Lower lobe of right lung (tissue), 2 donors: Measurements from ENCODE around the gene TMPRSS15. TPM values are rescaled to one million over a fixed set of nuclear protein-coding genes. Genes with fewer than 3 reads are reported as not detected.

Source experiments
- ATAC-seq, 2 donors: fragments of 200-7000 bp; cut with Tn5 transposase; one replicate each; pipeline ENCODE4 v1.9.1; 2020 to 2022; ENCODE audit warnings: mild to moderate bottlenecking in 2 of 2, moderate library complexity in 2 of 2
- DNase-seq: peaks from one replicate; pipeline ENCODE4 v3.0.0-alpha.2; 2020
- H3K27ac ChIP-seq: fragments of 200-600 bp; one replicate; pipeline ENCODE4 v1.8.0; 2022
- H3K27me3 ChIP-seq: fragments of 200-600 bp; one replicate; pipeline ENCODE4 v1.8.0; 2022; ENCODE audit warnings: low read depth
- H3K36me3 ChIP-seq: fragments of 200-600 bp; one replicate; pipeline ENCODE4 v1.8.0; 2022; ENCODE audit warnings: mild to moderate bottlenecking
- H3K4me1 ChIP-seq: fragments of 200-600 bp; one replicate; pipeline ENCODE4 v1.8.0; 2022
- H3K4me3 ChIP-seq: fragments of 200-600 bp; one replicate; pipeline ENCODE4 v1.8.0; 2022; ENCODE audit warnings: mild to moderate bottlenecking
- H3K9me3 ChIP-seq: fragments of 200-600 bp; one replicate; pipeline ENCODE4 v1.8.0; 2022
- CTCF ChIP-seq: fragments of 200-600 bp; IDR thresholded peaks from one replicate; pipeline ENCODE4 v1.8.0; 2022; ENCODE audit warnings: antibody characterized with exemption, mild to moderate bottlenecking
- intact Hi-C: fragments of 100-400 bp; cut with DNase I; formaldehyde crosslinking; loops from one replicate; pipeline ENCODE4 v1.11.0; 2022
- long read RNA-seq: library from polyadenylated mRNA; unstranded; transcript quantifications from one replicate; pipeline ENCODE4 v2.0.0, GENCODE V29; 2021
- total RNA-seq: library from RNA; stranded (reverse); fragmentation: NEBNext Ultra II Directional; extraction: Animal tissue kit (Norgen Biotek cat#: 25700); gene quantifications from one replicate; pipeline ENCODE4 v1.2.1, GENCODE V29; 2021
- donor health status: DM: no; HTN: yes; CAD: no; lungs with severe emphysema.

The TMPRSS15 gene
- total RNA-seq = not detected
- long read RNA-seq = 0 reads

- no peak within 1 kb of the TSS for H3K27ac ChIP-seq
- no peaks in the 10 kb centered on the region for H3K27me3 ChIP-seq
- intact Hi-C loops = no loop called here
- no peaks in the 10 kb centered on the region for H3K9me3 ChIP-seq
- no peaks in the 10 kb centered on the region for H3K36me3 ChIP-seq
- TF ChIP-seq CTCF = no peak
- ATAC-seq = no peak
- no peak within 1 kb of the TSS for H3K4me3 ChIP-seq
- DNase-seq = no peak
- no peaks in the 10 kb centered on the region for H3K4me1 ChIP-seq
Measured at GRCh38 chr21:18403735-18404450, at the start of gene TMPRSS15. Gene TMPRSS15 (minus strand): TSS chr21:18403785. CDS start chr21:18403622, 163 bp downstream.

DNA sequence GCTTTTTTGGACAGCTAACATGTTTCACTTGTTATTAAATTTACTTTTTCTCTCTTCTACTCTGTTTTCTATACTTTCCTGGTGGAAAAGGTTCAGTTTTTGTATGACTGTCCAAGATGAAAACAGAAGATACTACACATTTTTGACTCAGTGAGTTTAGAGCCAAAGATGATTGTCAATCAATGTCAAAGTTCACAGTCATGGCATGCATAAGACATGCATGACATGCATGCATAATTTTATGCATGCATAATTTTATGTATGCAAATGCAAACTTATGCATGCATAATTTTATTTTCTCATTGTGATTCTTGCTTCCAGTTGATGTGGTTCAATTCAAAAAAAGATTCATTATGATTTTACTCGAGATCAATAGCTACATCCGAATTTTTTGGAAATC is 48.1 kb upstream of the TMPRSS15 start:
- Histone ChIP-seq H3K4me3 (no peak overlapping the region), H3K4me1 (no peaks in the 10 kb centered on the region), H3K27ac (no peak overlapping the region), H3K27me3 (no peaks in the 10 kb centered on the region), H3K9me3 (no peaks in the 10 kb centered on the region), H3K36me3 (no peaks in the 10 kb centered on the region)
- ATAC-seq (no peak), DNase-seq (no peak)
- intact Hi-C loops = no loop called here
- TF ChIP-seq CTCF = no peak

GRCh38 chr21:18449605-18450550 is 46.3 kb upstream of the TMPRSS15 start:
- no peak overlapping the region for H3K27ac ChIP-seq
- no peaks in the 10 kb centered on the region for H3K4me1 ChIP-seq
- intact Hi-C loops = no loop called here
- no peak overlapping the region for H3K4me3 ChIP-seq
- no peak for TF ChIP-seq CTCF
- no peaks in the 10 kb centered on the region for H3K27me3 ChIP-seq
- ATAC-seq (no peak), DNase-seq (no peak)
- no peaks in the 10 kb centered on the region for H3K36me3 ChIP-seq
- H3K9me3 ChIP-seq = peaks cover 4% of the 10 kb centered on the region

DNA sequence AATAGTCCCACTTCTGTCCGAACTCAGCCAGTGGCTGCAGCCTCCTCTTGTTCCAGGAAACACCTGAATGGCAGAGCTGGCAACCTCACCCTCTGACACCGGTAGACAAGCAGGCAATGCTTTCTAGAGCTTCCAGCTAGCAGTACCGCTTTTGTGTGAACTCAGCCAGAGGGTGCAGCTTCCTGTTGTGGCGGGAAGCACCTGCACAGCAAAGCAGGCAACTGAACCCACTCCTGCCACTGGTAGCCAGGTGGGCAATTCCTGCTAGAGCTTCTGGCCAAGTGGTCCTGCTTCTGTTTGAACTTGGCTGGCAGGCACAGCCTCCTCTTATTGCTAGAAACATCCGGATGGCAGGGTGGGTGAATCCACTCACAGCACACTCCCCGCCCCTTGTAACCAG is 40.1 kb upstream of the TMPRSS15 start:
- H3K4me1 ChIP-seq = no peaks in the 10 kb centered on the region
- no peak for TF ChIP-seq CTCF
- DNase-seq (no peak), ATAC-seq (peak in 1 of 2 donors; percentile 11)
- H3K9me3 ChIP-seq = peaks cover 4% of the 10 kb centered on the region
- intact Hi-C loops = no loop called here
- H3K4me3 ChIP-seq = no peak overlapping the region
- H3K36me3 ChIP-seq = no peaks in the 10 kb centered on the region
- no peaks in the 10 kb centered on the region for H3K27me3 ChIP-seq
- H3K27ac ChIP-seq = no peak overlapping the region

DNA sequence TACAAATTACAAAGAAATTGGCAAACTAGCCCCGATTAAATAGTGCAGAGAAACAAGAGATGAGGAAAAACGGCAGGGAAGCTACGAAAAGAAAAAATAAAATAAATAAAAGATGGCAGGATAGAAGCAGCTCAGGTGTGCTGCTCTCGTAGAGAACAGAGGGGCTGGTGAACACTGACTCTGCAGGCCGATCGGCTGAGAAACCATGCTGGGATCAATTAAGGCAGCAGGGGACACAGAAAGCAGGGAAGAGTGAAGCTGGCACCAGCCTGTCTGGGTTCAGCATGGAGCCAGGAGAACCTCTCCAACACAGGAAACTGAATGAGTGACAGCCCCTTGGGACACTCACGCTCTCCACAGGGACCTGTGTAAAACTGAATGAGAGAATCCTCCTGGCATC is 39.5 kb upstream of the TMPRSS15 start:
- Histone ChIP-seq H3K27me3 (no peaks in the 10 kb centered on the region), H3K4me3 (no peak overlapping the region), H3K27ac (no peak overlapping the region), H3K9me3 (peaks cover 4% of the 10 kb centered on the region), H3K36me3 (no peaks in the 10 kb centered on the region), H3K4me1 (no peaks in the 10 kb centered on the region)
- ATAC-seq (no peak), DNase-seq (no peak)
- intact Hi-C loops = no loop called here
- TF ChIP-seq CTCF = no peak
